GM18511 (cell line): ENCODE results near the gene UBR4.
A peak's percentile ranks its signal among the peaks of the same experiment; 100 is the strongest.
"Not testable (repeated sequence)": the region's sequence is repeated elsewhere in the genome, so short reads cannot be mapped to it uniquely, and the experiment has no call there.

ENCODE experiments used
- ATAC-seq: cut with Tn5 transposase; IDR thresholded peaks from one replicate; pipeline ENCODE4 v1.9.1; 2021; ENCODE audit warnings: mild to moderate bottlenecking, moderate library complexity; ENCODE audit not compliant: unreplicated experiment

The UBR4 gene

DNA sequence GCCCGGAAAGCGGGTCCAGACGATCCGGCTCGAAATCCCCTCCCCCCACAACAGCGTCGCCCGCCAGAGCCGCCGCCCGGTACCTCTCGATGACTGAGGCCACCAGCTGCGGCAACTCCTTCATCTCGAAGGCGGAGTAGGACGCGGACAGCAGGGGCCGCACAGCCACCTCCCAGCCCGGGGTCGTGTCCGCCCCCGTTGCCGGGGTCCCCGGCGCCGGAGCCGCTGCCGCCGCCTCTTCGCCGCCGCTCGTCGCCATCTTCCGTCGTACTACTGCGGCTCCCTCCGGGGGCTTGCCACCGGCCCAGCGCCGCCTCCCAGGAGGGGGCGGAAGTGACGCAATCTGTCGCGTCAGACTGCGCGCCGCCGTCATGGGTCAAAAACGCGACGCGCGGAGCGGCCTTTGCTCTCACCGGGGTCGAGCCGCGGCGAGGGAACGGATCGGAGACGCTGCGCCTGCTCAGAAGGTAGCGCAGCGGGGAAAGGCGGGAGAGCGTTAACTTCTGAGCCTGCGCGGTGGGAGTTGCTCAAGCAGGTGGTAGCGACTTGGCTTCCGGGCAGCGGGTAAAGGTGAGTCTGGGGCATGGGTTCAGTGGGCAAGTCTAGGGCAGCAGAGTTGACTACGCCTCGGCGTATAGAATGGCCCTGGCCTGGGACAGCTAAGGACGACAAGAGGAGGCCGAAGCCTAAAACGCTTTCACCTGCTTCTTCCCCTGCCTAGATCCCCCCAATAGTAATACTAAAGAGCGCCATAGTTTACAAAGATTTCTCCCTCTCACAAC, at the start of gene UBR4:
UBR4 (minus strand) TSS at position 277 of the 782 bp plus-strand sequence; CDS start at position 259, 18 bp downstream.
- ATAC-seq = peak; percentile 89

DNA sequence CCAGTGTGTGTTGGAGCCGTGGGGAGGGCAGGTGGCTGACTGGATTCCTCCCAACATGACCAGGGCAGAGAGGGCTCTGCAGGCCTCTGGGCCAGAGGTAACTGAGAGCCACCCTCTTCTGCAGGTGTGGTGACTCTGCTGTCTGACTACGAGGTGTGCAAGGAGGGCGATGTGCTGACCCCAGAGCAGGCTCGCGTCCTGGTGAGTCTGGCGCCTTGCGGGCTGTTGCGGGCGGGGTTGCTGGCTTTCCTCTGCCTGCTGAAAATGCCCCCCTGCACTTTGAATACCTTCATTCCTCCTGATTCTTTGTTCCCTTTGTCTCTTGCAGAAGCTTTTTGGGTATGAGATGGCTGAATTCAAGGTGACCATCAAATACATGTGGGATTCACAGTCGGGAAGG, 48.3 kb upstream of the UBR4 start:
- ATAC-seq = no peak

DNA sequence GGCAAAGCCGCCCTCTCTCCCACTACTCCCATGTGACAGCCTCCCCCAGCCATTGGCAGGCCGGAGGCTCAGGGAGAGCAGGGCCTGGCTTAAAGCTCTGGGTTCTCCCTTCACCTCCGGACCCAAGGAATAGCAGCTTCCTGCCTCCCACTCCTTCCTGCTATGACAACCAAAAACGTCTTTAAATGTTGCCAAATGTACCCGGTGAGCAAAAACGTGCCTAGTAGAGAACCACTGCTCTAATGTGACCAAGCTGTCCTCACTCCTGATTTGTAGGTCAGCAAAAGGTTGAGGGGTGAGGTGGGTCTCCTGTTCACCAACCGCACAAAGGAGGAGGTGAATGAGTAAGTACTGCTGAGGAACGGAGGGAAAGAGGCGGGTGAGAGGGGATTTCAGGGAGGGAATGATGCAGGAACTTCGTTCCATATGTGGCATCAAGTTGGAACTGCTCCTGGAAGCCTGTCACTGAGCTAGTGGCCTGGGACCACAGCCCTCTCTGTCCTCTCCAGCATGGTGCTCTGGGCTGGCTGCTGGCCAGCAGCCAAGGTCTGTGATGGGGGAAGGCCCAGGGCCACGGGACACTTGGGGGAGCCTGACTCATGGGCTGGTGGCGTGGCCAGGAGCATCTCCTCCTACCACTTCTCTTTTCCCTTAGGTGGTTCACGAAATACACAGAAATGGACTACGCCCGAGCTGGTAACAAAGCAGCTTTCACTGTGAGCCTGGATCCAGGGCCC, 47.3 kb upstream of the UBR4 start:
- no peak for ATAC-seq

DNA sequence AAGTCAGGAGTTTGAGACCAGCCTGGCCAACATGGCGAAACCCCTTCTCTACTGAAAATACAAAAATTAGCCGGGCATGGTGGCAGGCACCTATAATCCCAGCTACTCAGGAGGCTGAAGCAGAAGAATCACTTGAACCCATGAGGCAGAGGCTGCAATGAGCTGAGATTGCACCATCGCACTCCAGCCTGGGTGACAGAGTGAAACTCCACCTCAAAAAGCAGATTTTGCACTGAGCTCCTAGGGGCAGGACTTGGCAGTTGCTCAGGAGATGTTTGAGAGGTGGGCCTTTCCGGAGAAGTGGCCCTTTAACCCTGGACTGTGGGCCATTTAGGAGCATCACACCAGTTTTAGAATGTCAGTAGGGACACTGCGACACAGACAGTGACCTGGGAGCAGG, 46.2 kb upstream of the UBR4 start:
- ATAC-seq = not testable (repeated sequence)

DNA sequence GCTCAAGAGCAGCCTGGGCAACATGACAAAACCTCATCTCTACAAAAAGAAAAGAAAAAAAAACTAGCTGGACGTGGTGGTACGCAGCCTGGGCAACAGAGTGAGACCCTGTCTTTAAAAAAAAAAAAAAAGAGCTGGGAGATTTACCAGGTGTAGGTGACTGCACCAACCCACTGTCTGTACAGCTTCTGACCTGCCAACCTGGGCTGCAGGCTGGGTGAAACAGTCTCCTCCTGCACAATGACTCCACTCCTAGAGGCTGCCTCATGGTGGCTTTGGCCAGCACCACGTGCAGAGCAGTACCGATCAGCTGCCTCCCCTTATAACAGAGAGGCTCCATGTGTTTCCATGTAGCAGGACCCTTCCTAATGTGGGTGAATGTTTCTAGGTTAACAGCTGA, 45.2 kb upstream of the UBR4 start:
- no peak for ATAC-seq

DNA sequence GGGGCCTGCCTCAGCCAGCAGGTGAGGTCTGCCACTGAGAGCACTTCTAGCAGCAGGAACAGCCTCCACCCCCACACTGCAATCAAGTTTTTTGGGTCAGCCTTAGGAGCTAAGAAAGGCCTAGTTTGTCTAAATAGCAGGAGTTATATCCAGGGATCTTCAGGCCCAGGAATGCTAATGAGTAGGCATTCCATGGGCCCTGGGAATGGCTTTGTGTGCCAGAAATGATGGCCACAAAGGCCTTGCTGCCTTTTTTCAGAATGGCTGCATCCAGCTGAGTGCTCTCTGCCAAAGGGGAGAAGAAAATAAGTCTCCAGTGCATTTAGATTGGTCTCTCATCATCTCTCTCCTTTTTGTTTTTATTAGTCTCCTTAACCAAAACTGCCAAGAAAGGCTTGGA, 44.4 kb upstream of the UBR4 start:
- ATAC-seq = no peak

DNA sequence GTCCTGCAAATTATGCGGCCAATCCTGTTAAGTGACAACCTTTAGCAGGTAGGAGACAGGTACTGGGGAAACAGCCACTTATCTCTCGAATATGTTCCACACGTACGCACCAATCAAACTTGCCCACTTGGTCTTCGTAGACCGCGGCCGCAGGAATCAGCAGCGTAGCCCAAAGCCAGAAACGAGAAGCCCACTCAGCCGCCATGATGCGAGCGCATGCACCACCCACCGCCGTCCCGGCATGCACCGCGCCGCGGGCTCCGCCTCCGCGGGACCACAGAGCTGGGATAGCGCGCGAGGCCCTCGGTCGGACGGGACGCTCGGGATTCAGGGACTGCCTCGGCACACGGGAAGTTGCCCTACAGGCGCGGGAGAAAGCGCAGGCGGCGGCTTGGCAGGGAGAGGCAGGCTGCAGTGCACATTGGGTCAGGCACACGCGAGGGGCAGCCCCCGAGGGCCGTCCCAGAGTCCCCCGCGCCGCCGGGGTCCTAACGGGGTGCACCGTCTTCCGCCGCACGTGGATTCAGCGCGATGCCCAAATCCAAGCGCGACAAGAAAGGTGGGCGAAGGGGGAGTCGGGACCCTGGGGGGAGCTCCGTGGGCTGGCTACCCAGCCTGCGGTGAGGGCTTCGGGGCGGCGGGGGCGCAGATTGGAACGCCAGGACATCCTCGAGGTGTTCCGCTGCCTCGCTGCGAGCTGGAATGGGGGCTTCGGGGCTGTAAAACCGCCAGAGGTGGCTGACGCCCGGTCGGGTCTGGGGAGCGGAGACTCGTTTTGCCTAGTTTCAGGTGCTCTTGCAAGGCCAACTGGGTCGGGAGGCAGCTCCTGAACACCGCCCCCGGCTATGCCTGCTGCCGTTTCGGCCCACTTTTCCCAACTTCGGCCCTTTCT, 41.5 kb upstream of the UBR4 start, which contains the start of the genes EMC1 and MRTO4:
EMC1 (minus strand) TSS at position 220 of the 892 bp plus-strand sequence; CDS start at position 205, 15 bp downstream.
MRTO4 (plus strand) TSS at position 501 of the 892 bp plus-strand sequence; CDS start at position 532, 31 bp downstream.
- peak; percentile 84 for ATAC-seq

DNA sequence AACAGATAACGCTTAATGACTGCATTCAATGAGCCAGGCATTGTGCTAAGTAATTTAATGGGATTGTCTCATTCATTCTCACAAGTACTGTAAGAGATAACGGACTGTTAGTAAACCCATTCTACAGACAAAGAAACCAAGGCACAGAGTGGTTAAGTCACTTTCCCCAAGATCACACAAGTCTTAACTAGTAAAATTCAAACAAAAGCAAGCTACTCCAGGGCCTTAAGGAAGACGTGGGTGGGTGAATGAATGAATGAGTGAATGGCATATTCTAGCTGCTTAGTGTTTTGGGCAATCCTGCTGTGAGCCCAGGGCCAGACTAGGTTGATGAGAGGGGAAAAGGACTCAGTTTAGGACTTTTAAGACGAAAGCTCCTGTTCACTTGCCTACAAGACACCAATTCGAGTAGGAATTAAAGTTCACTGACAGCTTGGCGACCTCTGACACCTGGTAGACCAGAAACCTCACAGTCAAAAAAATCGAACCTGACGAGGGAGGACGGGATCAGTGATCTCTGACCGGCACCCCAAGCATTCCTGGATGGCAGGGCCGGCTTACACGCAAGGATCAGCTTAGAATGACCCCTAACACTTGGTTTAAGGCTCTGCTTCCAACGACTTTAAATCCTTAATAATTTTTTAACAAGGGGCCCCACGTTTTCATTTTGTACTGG, 40.7 kb upstream of the UBR4 start:
- peak; percentile 11 for ATAC-seq

DNA sequence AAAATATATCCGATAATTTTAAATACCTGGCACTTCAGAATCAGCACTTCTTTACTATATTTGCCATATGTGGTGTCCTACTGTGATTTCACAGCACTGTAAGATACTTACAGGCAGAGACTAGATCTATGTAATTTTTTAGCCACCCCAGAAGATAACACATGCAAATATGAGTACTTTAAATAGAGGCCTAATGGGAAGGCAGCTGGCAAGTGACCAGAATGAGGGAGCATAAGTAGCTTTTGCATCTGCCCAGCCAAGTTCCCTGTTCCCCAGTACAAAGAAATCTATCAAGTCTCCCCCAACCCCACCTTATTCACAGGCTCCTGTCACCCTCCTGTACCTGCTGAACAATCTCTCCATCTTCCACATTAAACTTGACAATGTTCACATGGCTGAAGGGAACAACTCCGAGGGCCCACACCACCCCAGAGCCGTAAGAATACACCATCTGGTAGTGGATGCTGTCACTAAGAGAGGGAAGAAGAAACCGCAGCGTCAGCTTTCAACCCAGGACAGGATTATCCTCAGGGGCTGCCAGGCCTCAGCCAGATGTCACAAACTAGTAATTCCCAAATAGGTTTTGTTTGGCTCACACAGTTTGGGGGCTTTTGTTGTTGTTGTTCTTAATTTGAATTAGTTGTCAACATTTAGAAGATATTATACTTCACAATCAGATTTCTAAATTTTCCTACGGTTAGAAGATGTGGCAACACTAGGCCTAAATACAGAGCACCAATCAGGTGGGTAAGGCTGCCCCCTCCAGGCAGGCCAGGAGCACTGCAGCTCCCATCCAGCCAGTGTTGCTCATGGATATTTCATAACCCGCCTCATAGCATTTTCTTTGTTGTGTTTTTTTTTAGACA, 30.8 kb upstream of the UBR4 start:
- no peak for ATAC-seq

DNA sequence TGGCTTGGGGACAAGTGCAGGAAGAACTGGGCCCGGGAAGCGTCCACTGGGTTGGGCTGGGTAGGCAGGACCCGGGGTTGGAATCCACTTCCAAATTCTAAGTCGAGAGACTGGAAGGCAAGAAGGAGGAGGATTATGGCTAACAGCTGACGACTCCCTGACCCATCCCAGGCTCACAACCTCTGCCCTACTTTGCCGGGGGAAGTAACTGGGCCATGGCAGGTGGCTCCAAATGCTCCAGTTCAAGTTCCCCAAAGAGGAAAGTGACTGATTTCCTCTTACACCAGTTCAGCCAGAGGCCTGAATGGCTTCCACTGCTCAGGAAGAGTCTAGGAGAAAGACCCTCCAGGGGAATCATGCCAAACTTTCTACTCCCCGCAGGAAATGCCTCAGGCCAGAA, 29.8 kb upstream of the UBR4 start:
- no peak for ATAC-seq

DNA sequence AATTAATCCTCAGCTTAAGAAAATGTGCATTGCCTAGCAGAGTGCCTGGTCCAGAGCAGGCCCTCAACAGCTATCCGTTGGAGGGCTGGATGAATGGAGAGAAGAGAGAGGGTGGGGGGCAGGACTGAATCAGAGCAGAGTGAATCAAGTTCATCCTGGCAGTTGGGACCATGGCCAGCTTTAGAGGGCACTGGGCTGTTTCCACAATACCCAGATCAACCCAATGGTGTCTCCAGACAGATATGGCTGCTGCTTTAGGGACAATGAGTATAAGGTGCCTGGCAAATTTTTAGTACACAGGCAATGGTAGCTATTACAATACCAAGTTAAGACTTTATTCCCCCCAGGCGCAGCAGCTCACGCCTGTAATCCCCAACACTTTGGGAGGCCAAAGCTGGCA, 24.2 kb upstream of the UBR4 start:
- no peak for ATAC-seq

DNA sequence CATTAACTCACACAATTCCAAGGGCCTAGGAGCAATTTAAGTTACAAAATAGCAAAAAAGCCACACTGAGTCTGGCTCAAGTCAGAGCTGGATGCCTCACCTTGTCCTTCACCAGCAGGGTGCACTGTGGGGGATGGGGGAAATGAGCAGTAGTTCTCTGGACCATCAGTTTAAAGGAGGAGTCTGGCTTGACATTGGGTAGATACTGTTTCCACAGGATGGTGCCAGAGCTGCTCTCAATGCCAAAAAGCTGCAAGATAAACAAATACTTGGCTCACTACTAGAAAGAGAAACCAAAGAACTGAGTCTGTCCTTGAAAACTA, 22.4 kb upstream of the UBR4 start:
- no peak for ATAC-seq

DNA sequence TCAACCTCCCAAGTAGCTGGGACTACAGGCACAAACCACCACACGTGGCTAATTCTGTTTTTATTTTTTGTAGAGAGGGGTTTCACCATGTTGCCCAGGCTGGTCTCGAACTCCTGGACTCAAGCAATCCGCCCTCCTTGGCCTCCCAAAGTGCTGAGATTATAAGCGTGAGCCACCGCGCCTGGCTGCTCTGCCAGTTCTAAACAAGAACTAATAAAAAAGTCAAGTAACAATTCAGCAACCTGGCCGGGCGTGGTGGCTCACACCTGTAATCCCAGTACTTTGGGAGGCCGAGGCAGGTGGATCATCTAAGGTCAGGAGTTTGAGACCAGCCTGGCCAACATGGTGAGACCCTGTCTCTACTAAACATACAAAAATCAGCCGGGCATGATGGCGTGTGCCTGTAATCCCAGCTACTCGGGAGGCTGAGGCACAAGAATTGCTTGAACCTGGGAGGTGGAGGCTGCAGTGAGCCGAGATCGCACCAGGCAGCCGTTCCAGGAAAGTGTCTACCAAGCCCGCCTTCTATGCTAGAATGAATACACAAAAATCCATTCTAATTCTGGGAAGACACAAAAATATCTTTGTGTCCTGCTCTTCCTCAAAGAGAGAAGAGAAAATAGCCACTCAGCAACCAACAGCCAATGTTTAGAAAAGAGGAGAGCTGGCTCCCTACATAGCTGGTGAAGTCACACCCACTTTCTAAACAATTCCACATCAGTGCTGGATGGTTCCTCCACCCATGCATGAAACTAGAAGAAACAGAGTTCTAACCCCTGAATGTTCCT, 21.9 kb upstream of the UBR4 start:
- not testable (repeated sequence) for ATAC-seq

DNA sequence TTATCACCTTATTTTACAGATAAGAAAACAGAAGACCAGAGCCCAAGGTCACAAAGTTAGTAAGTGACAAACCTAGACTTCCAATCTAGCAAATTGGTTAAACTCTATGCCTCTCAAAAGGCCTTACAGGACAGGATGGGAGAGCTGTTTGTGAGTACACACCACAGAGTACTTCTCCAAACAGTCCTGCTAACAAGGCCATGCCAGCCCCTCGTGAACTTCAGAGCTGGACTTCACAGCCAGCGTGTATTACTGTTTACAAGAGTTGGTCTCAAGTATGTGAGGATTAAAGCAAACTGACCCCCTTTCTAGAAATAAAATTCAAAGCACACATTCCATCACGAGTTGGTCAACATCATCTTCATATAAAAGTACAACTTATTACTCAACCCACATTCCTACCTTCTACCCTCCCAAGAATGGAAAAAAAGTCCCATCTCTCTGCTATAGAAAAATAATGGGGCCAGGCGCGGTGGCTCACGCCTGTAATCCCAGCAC, 19.8 kb upstream of the UBR4 start:
- ATAC-seq = no peak

DNA sequence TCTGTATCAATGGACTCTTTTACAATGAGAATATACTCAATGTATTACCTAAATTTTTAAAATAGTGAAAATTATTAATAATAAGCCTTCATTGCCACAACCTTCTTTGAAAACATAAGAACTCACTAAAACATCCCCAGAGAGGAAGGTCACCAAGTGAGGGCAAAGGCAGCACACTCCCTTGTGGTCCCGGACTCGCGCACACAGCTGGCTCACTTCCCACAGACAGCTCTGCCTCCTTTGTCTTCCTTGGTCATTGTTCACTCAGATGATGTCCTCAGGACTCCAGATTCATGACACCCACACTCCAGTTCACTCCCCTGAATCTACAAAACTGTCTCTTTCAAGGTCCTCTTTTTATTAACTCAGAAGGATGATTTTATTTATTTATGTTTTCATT, 19.2 kb upstream of the UBR4 start:
- ATAC-seq = no peak

DNA sequence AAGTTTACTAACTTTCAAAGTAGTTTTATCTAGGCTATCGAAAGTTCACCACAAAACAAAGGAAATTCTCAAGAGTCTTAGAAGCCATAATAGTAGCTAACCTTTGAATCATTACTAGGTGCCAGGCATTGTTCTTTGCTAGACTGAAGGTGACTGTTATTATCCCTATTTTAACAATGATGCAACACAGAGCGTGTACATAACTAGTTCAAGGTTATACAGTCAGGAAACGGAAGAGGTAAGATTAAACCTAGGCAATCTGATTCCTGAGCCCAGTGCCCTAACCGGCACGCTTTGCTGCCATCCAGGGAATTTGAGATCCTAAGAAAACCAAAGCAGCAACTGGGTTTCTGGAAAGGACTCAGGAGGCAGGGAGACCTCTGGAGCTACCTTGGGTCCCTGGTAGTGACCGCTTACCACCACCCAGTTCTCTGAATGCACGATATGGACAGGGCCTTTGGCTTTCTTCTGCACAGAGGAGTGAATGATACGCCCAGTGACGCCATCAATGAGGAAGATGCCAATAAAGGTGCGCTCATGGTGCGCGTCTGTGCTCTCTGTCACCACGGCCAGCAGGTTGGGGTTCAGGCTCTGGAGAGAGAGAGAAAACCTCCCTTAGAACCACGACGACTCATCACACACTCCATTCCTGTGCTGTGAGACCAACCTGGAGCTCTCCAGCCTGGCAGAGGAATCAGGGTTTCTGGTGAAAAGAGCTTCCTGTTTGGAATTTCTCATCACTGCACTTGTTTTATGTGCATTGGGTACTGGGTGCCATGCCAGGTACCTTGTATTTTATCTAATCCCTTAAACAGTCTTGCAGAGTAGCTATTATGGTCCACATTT, 13.1 kb upstream of the UBR4 start:
- no peak for ATAC-seq

DNA sequence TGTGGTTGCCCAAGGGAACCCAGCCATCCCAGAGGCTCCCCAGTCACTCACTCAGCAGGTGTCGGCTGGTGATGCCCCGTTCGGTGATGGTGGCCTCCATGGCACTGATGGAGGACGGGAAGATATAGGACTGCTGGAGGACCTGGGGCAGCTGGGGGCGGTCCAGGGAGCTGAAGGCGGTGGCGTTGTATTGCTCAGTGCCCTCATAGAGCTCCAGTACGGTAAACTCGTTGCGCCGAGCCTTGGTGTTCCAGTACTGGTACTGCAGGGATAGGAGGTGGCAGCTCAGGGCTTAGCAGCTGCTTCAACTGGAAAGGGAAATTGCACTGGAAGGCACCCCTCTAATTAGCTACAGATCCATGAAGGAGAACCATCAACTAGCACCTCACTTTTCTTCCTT, 12.5 kb upstream of the UBR4 start:
- ATAC-seq = no peak

DNA sequence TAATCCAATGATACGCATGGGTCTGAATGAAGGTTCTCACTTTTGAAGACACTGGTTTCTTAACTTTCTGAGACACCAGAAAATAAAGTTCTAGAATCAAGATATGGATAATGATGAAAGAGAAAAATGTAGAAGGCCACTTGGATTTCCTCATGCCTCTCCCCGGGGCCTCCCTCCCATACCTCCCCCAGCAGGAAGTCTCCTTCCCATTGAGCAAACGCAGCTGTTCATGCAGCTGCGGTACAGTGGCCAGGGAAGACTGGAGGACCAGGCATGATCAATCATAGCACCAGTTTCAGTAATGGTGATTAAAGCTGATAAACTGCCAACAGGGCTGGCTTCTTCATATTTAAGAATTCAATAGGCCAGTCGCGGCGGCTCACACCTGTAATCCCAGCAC, 10.9 kb upstream of the UBR4 start:
- ATAC-seq = no peak
